Measurements from ENCODE around the gene DISP3. TPM values are rescaled to one million over a fixed set of nuclear protein-coding genes. Genes with fewer than 3 reads are reported as not detected.

Gene DISP3
- total RNA-seq: not detected

GRCh38 chr1:11478571-11479374 is at the start of gene DISP3:
DISP3 (plus strand) TSS chr1:11479155; CDS start chr1:11500993, 21,838 bp downstream.
- 1 to 2% methylated on average over 9 to 42 of the region's 96 CpGs for WGBS, 2 donors
- Histone ChIP-seq H3K36me3 (no peaks in the 10 kb centered on the region), H3K27me3 (peaks cover 3% of the 10 kb centered on the region), H3K27ac (no peak within 1 kb of the TSS), H3K9me3 (no peaks in the 10 kb centered on the region), H3K4me1 (peaks cover 4 to 16% of the 10 kb centered on the region in 2 donors), H3K4me3 (replicated peaks in 1 of 3) (peak within 1 kb of the TSS in 1 of 3 donors; percentile 4)
- DNase-seq: peak; percentile 20 to 22
- intact Hi-C loops (cut with DNase I): no loop called here
- TF ChIP-seq CTCF (IDR thresholded peaks at IDR 0.05): peak in 1 of 6 experiments; percentile 36
- TF ChIP-seq POLR2A (IDR thresholded peaks at IDR 0.05): no peak

- no peaks in the 10 kb centered on the region for H3K36me3 ChIP-seq
- TF ChIP-seq CTCF (IDR thresholded peaks at IDR 0.05) (no peak), POLR2A (IDR thresholded peaks at IDR 0.05) (no peak)
- no peaks in the 10 kb centered on the region for H3K27me3 ChIP-seq
- no peak overlapping the region for H3K27ac ChIP-seq
- no peaks in the 10 kb centered on the region for H3K4me1 ChIP-seq
- H3K4me3 ChIP-seq (replicated peaks in 1 of 3): no peak overlapping the region
- 68 to 74% methylated on average over 6 of the region's 6 CpGs for WGBS, 2 donors
- DNase-seq: no peak
- intact Hi-C loops (cut with DNase I): no loop called here
- H3K9me3 ChIP-seq: no peaks in the 10 kb centered on the region
These were observed 49.7 kb upstream of the DISP3 start for GRCh38 chr1:11429226-11429625.

GRCh38 chr1:11429935-11430334 is 49.0 kb upstream of the DISP3 start:
- Histone ChIP-seq H3K27me3 (no peaks in the 10 kb centered on the region), H3K4me1 (no peaks in the 10 kb centered on the region), H3K27ac (no peak overlapping the region), H3K4me3 (replicated peaks in 1 of 3) (no peak overlapping the region), H3K9me3 (no peaks in the 10 kb centered on the region), H3K36me3 (no peaks in the 10 kb centered on the region)
- 75 to 87% methylated on average over 10 of the region's 10 CpGs for WGBS, 2 donors
- TF ChIP-seq CTCF (IDR thresholded peaks at IDR 0.05): no peak
- no peak for TF ChIP-seq POLR2A (IDR thresholded peaks at IDR 0.05)
- intact Hi-C loops (cut with DNase I): no loop called here
- no peak for DNase-seq

- no peak for TF ChIP-seq CTCF (IDR thresholded peaks at IDR 0.05)
- no peak for TF ChIP-seq POLR2A (IDR thresholded peaks at IDR 0.05)
- 78 to 82% methylated on average over 11 to 15 of the region's 16 CpGs for WGBS, 2 donors
- Histone ChIP-seq H3K4me1 (no peaks in the 10 kb centered on the region), H3K9me3 (no peaks in the 10 kb centered on the region), H3K27ac (no peak overlapping the region), H3K27me3 (no peaks in the 10 kb centered on the region), H3K36me3 (no peaks in the 10 kb centered on the region), H3K4me3 (replicated peaks in 1 of 3) (no peak overlapping the region)
- intact Hi-C loops (cut with DNase I): no loop called here
- no peak for DNase-seq
These were observed 46.9 kb upstream of the DISP3 start for GRCh38 chr1:11431941-11432507.

- WGBS, 2 donors: 70 to 84% methylated on average over 4 of the region's 4 CpGs
- intact Hi-C loops (cut with DNase I): no loop called here
- TF ChIP-seq CTCF (IDR thresholded peaks at IDR 0.05): no peak
- TF ChIP-seq POLR2A (IDR thresholded peaks at IDR 0.05): no peak
These were observed 46.4 kb upstream of the DISP3 start for GRCh38 chr1:11432526-11432925.

More at GRCh38 chr1:11432526-11432925, 46.4 kb upstream of the DISP3 start:
- DNase-seq: no peak
- Histone ChIP-seq H3K27ac (no peak overlapping the region), H3K4me3 (replicated peaks in 1 of 3) (no peak overlapping the region), H3K27me3 (no peaks in the 10 kb centered on the region), H3K36me3 (no peaks in the 10 kb centered on the region), H3K4me1 (no peaks in the 10 kb centered on the region), H3K9me3 (no peaks in the 10 kb centered on the region)

Measured in thyroid gland (tissue), 4 donors.